22Rv1 (cell line): Measurements from ENCODE around the gene VPS26B.
A peak's percentile ranks its signal among the peaks of the same experiment; 100 is the strongest.

ENCODE experiments used
- CTCF ChIP-seq: fragments of 450-650 bp; IDR thresholded peaks from 2 replicates; pipeline ENCODE4 v1.5.1; 2017; ENCODE audit warnings: mild to moderate bottlenecking
- ZFX ChIP-seq: fragments of 450-650 bp; IDR thresholded peaks from 2 replicates; pipeline ENCODE4 v1.6.1; 2017; ENCODE audit warnings: antibody characterized with exemption, borderline replicate concordance

GRCh38 chr11:134275534-134276395, 51.3 kb downstream of the VPS26B start, which contains the start of gene GLB1L3:
- peak; percentile 24 for TF ChIP-seq CTCF
- no peak for TF ChIP-seq ZFX
